HG02642 (cell line): Measurements from ENCODE around the gene WDR26.
"Not testable (repeated sequence)": the region's sequence is repeated elsewhere in the genome, so short reads cannot be mapped to it uniquely, and the experiment has no call there.

Source experiments
- ATAC-seq: cut with Tn5 transposase; IDR thresholded peaks from one replicate; pipeline ENCODE4 v1.9.1; 2021; ENCODE audit warnings: mild to moderate bottlenecking; ENCODE audit not compliant: unreplicated experiment, poor library complexity

Gene WDR26

DNA sequence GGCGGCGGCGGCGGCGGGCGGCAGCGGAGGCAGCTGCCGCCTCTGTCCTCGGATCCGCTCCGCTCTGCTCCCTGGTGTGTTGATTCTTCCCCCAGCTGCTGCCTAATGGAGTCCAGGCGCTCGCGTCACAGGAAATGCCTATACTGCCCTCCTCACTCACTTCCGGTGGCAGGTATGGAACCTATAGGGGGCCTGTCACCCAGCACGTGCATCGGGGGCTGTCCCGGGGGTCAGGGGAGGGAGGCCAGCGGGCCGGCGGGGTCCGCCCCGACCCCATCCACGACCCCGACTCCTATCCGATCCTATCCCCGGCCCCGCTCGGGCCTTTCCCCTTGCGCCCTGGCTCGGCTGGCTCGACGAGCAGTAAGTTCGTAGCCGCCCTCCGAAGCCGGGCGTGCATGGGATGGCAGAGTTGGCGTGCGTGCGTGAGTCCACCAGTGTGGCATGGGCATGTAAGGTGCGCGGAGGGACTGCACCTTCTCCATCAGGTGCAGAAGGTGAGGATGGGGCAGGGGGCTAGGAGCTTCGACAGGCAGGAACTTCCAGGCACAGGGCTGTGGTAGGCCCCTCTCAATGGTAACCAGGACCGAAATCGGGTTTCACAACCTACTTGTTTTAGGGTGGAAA, at the start of gene WDR26:
TSS of gene WDR26 (minus strand) at position 107 of the 627 bp plus-strand sequence.
- ATAC-seq, result peak; percentile 93

DNA sequence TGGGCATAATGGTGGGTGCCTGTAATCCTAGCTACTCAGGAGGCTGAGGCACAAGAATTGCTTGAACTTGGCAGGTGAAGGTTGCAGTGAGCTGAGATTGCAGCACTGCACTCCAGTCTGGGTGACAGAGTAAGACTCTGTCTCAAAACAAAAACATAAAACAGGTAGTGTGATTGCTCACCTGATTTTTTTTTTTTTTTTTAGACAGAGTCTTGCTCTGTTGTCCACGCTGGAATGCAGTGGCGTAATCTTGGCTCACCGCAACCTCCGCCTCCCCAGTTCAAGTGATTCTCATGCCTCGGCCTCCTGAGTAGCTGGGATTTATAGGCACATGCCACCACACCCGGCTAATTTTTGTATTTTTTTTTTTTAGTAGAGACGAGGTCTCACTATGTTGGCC, 48.6 kb upstream of the WDR26 start:
- ATAC-seq, result not testable (repeated sequence)

DNA sequence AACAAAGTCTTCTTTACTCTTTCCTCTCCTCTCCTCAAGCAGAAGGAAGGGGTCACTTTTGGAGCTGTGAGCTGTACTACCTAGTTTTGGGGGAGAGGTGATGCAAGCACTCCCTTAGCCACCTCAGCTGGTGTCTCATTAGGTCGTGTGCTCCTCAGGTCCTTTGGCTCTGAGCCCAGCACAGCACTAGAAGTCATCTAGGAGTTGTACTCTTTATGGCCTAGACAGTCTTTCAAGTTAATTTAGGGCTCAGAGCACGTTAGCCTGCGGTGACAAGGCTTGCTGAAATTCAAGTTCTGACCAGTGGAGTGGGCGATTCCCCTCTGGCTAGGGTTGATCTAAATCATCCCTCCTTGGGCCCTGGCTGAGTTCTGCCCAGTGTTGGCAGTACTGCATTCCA, 48.0 kb upstream of the WDR26 start:
- no peak for ATAC-seq

DNA sequence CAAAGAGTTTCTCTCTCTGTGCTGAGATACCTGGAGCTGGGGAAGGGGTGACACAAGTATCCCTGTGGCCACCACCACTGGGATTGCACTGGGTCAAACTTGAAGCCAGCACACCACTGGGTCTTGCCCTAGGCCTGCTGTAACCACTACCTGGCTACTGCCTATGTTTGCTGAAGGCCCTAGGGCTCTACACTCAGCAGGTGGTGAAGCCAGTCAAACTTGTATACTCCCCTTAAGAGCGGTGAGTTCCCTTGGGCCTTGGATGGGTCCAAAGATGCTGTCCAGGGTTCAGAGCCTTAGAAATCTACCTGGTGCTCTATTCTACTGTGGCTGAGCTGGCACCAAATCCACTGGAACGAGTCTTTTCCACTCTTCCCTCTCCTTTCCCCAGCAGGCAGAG, 47.0 kb upstream of the WDR26 start:
- no peak for ATAC-seq

DNA sequence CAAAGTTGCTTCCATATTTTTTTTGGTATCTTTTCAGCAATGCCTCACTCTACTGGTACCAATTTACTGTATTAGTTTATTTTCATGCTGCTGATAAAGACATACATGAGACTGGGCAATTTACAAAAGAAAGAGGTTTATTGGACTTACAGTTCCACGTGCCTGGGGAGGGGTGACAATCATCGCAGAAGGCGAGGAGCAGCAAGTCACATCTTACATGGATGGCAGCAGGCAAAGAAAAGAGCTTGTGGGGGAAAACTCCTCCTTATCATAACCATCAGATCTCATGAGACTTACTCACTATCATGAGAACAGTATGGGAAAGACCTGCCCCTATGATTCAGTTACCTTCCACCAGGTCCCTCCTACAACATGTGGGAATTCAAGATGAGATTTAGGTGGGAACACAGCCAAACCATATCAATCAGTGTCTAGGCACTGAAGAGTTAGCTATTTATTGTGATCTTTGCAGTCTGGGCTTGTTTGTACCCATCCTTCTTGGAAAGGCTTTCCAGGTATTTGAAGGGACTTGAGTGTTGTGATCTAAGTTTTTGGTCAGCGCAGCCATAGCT, 46.4 kb upstream of the WDR26 start:
- not testable (repeated sequence) for ATAC-seq

DNA sequence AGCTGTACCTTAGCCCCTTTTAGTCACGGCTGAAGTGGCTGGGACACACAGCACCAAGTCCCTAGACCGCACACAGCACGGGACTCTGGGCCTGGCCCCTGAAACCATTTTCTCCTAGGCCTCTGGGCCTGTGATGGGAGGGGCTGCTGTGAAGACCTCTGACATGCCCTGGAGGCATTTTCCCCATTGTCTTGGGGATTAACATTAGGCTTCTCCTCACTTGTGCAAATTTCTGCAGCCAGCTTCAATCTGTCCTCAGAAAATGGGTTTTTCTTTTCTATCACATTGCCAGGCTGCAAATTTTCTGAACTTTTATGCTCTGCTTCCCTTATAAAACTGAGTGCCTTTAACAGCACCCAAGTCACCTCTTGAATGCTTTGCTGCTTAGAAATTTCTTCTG, 45.6 kb upstream of the WDR26 start:
- not testable (repeated sequence) for ATAC-seq

DNA sequence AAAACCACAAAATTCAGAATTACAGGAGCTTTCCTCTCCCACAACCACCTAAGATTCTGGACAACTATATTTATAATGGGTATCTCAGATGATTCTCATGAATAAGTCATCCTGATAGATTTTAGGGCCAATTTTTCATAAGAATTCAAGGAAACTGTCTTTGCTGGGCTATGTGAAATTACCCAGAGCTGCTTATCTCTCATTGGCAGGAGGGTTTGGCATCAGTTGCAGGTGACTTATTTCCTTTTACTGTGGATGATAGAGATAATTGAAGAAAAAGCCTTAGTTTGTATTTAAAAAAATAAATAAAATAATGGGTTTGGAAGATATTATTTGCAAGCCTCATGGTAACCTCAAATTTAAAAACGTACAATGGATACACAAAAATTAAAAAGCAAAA, 38.2 kb upstream of the WDR26 start:
- ATAC-seq, result no peak

DNA sequence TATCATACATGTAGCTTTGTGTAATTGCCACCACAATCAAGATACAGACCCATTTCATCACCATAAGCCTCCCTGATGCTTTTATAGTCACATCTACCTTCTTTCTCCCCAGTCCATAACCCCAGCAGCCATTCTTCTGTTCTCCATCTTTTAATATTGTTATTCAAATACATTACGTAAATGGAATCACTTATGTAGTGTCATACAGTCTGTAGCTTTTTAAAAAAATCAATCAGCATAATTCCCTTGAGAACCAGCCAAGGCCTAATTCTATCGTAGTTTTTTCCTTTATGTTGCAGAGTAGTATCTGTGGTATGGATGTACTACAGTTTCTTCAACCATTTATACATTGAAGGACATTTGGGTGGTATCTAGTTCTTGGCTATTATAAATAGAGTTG, 31.6 kb upstream of the WDR26 start:
- ATAC-seq, result no peak

DNA sequence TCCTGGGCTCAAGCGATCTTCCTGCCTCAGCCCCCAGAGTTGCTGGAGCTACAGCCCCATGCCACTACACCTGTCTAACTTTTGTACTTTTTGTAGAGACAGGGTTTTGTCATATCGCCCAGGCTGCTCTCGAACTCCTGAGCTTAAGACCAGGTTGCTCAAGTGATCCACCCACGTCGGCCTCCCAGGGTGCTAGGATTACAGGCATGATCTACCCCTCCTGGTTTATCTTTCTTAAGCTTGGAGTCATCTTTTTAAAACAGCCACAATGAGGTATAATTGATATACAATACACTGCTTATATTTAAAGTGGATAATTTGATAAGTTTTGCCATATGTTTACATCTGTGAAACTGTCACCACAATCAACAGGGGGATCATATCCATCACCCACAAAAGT, 25.4 kb upstream of the WDR26 start:
- ATAC-seq, result no peak

DNA sequence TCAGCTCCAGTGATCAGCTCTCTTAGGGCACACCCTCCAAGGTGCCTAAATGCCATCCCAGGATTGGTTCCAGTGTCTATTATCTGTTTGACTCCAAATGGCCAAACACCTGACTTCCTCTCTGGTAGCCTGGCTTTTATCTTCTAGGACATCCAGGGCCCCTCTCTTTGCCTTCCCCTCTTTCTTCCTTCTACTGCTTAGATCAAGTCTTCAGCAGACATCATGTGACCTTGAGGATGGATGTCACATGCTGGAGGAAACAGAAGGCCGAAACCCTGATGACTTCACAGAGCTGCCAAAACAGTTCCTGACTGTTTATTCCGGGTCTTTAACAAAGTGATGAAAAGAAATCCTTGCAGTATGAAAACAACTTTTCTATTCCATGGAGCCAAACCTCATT, 24.4 kb upstream of the WDR26 start:
- no peak for ATAC-seq

DNA sequence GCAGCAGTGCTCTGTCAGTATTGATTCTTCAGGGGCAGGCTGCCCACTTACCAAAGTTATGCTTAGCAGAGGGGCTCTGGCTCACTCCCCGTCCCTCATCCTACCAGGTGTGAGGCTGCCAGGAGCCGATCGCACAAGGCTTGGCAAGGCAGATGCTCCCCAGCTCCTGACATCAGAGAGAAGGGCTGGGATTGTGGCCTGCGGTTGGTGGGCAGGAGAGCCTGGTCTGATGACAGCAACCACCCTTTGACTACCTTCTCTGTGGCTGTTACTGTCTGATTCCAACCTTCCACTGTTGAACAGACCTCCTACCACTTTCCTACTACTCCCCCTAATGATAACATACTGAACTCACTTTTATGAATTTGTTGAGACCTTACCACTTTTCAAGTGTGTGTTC, 23.7 kb upstream of the WDR26 start:
- no peak for ATAC-seq

DNA sequence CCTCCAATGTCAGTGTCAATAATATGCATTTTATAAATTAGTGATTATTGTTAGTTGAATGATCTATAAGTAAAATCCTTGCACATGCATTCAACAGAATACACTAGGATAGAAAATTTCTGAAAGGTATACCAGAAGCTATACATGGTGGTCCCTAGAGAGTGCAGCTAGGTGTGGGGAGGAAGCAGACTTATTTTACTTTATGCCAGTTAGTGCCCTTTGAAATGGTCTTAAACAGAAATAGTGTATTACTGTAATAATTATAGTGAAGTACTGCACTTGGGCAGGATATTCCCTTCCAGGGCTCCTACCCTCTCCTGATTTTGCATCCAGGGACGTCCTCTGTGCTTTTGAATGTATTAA, 23.2 kb upstream of the WDR26 start:
- ATAC-seq, result no peak

DNA sequence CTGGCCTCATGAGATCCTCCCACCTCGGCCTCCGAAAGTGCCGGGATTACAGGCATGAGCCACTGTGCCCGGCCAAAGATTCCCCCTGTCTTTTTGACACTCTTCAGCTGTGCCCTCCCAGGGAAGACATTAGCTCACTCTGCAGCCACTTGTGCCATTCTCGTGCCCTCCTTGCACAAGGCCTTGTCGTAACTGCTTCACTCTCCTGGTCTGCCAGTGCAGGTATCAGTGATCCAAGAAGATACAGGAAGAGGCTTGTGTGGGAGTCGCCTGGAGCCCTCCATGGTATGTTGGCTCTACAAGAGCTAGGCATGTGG, 22.0 kb upstream of the WDR26 start:
- ATAC-seq, result no peak

DNA sequence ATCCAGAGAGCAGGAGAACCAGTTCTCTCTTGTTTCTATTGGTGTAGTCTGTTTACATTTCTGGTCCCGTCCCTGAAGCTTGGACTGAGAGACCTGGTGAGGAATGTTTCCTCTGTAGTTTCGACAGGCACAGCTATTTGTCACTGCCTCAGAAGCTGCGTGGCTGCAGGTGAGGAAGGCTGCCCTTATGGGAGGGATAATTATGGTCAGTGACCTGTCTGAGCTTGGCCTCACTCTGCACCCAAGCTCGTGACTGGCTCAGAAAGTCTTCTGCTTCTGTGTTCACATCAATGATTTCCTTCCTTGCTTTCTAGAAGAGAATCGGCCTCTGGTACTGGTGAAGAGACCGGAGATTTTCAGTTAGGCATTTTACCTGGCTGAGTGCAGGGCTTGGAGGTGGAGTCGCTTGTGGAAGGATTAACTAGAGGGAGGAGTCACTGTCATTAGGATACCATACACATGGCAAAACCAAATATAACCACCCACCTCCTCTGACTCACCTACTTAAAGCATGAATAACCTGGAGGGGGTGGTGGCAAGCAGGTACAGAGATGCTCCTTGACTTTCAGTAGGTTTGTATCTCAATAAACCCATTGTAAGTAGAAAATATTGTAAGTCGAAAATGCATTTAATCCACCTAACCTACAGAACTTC, 19.9 kb upstream of the WDR26 start:
- ATAC-seq, result no peak

DNA sequence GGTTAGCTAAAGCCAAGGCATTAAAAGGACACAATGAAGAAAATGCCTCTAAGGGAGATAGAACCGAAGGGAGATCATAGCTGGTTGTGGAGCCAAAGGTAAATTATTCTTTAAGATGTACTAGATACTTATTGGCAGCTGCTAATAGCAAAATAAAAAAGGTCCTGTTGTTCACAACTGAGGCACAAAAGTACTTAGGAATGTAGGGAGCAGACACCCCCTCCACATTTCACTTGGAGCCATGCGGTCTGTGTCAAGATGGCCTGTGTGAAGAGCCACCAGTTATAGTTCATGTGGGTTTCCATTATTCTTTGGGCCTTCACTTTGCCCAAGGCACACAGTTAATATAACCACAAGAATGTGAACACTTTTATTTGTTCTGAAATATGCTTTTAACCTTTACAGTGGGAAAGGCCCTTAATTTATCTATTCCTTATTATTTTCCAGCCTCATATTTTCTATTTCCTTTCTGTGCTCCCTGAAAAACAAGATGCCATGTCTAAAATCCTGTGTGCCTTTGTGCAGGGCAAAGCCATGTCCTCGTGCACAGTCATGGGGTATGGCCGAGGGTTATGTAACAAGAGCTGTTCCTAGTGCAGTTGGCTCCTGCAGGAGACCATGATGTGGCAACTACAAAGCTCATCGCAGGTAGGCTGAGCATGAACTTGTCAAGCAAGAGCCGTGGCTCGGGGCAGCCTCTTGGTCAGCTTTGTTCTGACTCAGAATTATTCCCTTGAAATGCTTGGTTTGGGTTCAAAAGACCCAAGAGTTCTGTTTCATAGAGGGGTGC, 16.2 kb upstream of the WDR26 start:
- no peak for ATAC-seq

DNA sequence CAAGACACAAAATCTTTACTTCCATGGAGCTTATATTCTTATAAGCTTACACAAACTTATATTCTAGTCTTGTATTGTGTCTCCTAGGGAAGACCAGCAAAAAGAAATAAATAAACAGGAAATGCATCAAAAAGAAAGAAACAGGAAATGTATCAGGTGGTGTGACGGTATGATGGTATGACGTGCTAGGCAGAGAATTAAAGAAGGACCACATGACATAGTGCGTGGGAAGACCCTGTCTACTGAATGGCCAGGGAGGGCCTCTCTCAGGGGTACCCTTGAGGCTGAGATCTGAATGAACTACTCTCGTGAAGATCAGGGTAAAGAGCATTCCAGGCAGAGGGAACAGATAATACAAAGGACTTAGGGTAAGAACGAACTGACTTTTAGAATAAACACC, 15.6 kb upstream of the WDR26 start:
- ATAC-seq, result no peak

DNA sequence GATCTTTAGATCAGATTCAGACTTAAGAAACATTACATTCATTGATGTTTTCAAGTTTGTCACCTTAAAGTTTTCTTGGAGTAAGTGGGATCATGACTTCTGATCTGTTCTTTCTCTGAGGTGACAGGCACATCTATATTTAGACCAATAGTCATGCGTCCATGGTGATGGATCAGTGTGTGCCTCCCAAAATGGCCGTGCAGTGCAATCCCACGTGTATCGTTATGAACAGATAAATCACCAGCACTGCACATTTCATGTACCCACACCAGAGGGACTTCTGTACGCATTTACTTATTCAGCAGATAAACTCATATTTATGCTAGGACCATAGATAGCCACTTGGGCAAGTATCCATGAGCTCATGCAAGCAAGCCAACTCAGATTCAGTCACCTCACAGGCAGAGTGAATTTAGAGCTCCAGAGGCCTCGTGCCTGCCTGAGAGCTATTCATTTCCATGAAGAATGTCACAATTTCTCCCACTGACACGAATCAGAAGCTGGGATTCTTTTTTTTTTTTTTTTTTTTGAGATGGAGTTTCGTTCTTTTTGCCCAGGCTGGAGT, 13.9 kb upstream of the WDR26 start:
- ATAC-seq, result no peak

DNA sequence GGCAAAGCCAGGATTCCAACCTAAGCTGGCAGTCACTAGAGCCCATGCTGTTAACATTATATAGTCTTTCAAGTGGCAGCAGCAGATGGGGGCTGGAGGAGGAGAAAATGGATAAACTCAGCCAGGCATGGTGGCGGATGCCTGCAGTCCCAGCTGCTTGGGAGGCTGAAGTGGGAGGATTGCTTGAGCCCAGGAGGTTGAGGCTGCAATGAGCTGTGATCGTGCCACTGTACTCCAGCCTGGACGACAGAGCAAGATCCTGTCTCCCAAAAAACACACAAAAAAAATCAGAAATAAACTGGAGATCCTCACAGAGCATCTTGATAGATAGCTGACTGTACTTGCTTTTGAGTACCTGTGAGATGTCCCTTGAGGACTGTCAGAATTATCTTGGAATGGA, 13.4 kb upstream of the WDR26 start:
- ATAC-seq, result no peak

DNA sequence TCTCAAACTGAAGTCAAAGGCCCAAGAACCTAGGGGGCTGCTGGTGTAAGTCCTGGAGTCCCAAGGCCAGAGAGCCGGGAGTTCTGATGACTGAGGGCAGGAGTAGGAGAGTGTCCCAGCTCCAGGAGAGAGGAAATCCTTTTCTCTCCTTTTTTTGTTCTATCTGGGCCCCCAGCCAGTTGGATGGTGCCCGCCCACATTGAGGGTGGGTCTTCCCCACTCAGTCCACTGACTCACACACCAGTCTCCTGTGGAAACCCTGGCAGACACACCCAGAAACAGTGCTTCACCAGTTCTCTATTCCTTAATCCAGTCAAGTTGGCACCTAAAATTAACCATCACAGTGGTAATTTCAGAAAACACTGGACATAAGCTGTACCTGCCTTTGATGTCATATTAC, 12.7 kb upstream of the WDR26 start:
- no peak for ATAC-seq

DNA sequence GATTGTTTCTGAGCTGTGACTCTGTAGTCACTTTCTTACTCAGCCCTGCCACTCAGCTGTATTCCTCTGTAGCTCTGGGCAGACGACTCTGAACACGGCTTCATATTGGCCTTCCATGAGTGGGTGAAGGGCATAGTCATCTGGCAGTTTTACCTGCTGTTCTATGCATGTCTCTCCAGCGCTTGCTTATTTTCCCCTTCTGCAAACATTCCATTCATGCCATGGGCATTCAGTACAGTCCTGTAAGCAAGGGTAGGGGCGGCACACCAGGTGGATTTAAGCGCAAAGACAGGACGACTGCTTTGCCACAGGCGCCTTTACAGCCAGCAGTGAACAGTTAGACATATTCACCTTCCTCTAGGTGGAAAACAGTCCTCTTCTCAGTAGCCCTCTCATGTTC, 4.4 kb upstream of the WDR26 start:
- ATAC-seq, result no peak

DNA sequence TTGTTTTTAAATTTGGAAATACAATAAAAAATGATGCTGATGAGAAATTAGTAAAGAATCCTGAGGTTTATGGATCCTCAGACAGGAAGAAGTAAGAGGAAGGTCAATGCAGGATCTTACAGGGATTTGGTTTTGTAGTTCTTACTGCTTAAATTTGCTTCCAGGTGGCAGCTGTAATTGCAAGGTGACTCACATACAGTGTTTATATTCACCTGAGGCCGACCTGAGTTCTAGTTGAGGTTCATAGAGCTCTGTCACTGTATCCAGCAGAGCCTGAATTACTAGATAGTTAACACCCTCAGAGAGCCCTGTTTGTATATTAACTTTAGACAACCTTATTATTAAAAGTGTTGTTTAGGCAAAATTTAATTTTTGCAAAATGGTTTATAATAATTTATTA, 1.4 kb upstream of the WDR26 start:
- no peak for ATAC-seq
